GM10248 (cell line): Measurements from ENCODE around the gene CSNK1D.
A peak's percentile ranks its signal among the peaks of the same experiment; 100 is the strongest.

Source experiments
- CTCF ChIA-PET: fragments of 300-600 bp; sonication (Branson Sonifier 250); formaldehyde crosslinking; extraction: SDS; loops from one replicate; lab custom pipeline; 2021; ENCODE audit warnings: antibody characterized with exemption; lab: Yijun Ruan, JAX
- POLR2A ChIA-PET: fragments of 350-650 bp; sonication (Branson Sonifier 250); formaldehyde crosslinking; extraction: SDS; loops from one replicate; lab custom pipeline; 2020; ENCODE audit warnings: antibody characterized with exemption; lab: Yijun Ruan, JAX
- DNase-seq: peaks from one replicate; pipeline ENCODE4 v3.0.0; 2012; ENCODE audit errors: extremely low spot score
- TF ChIP-seq, protein P1 (sequence below): IDR thresholded peaks from 2 replicates; pipeline ENCODE4 v1.5.1; 2012; ENCODE audit warnings: mild to moderate bottlenecking, low read depth; ENCODE audit errors: extremely low read depth, missing control alignments, control extremely low read depth

CSNK1D gene

DNA sequence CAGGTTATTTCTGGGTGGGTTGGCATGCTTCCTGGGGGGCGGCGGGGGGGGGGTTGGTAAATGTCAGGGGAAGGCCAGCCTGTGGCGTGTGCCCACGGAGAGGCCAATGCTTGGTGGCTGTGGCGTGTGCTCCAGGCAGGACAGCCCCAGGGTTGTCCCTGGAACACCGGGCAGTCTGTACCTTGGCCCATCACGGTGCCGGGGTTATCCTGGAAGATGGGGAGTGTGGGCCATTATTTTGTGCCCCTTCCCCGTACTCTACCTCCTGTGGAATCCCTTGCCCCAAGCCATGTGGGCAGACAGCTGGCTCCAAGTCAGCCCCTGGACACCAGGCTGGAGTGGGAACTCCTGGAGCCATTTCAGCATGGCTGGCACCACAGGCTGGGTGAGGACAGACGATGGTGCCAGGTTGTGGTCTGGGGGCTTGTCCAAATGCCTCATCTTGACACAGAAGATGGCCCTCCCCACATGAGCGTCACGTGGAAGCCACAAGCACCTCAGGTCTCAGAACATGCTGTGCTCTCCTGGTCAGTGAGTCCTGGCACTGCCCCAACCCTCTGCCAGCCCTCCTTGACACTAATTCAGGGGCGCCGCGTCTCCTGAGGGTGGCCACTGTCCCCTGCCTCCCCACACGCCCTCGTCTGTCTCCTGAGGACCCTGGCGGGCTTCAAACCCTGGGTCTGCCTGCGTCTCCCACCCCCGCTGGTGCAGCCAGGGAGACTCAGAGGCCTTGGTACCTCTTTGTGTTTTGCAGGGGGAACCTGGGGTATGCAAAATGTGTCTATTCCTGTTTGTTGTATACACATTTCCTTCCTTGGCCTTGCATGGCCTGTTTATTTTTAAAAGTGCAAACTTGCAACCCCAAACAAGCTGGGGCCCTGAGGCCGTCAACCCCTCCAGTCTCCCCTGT lies 40.4 kb downstream of the CSNK1D start:
- no peak for DNase-seq
- POLR2A ChIA-PET = interaction anchor here (0.6 to 0.7 kb wide), 3 partner anchors 9 to 202 kb away, joined by 3 to 5 read pairs (median 4); no protein-coding TSS in a partner anchor
- CTCF ChIA-PET = no interaction called here
- TF ChIP-seq, protein P1, sequence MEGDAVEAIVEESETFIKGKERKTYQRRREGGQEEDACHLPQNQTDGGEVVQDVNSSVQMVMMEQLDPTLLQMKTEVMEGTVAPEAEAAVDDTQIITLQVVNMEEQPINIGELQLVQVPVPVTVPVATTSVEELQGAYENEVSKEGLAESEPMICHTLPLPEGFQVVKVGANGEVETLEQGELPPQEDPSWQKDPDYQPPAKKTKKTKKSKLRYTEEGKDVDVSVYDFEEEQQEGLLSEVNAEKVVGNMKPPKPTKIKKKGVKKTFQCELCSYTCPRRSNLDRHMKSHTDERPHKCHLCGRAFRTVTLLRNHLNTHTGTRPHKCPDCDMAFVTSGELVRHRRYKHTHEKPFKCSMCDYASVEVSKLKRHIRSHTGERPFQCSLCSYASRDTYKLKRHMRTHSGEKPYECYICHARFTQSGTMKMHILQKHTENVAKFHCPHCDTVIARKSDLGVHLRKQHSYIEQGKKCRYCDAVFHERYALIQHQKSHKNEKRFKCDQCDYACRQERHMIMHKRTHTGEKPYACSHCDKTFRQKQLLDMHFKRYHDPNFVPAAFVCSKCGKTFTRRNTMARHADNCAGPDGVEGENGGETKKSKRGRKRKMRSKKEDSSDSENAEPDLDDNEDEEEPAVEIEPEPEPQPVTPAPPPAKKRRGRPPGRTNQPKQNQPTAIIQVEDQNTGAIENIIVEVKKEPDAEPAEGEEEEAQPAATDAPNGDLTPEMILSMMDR = no peak

- CTCF ChIA-PET = no interaction called here
- no peak for DNase-seq
- POLR2A ChIA-PET = interaction anchor here (0.6 to 0.7 kb wide), 3 partner anchors 10 to 202 kb away, joined by 3 to 5 read pairs (median 4); no protein-coding TSS in a partner anchor
- TF ChIP-seq, protein P1 = no peak
These were observed 41.1 kb downstream of the CSNK1D start for GRCh38 chr17:82232322-82232820.

- no peak for DNase-seq
- ChIA-PET POLR2A (no interaction called here), CTCF (interaction anchor here (0.7 kb wide), 1 partner anchor 10 kb away, joined by 3 read pairs; no protein-coding TSS in a partner anchor)
These were observed 41.8 kb downstream of the CSNK1D start for GRCh38 chr17:82231562-82232321.

DNA sequence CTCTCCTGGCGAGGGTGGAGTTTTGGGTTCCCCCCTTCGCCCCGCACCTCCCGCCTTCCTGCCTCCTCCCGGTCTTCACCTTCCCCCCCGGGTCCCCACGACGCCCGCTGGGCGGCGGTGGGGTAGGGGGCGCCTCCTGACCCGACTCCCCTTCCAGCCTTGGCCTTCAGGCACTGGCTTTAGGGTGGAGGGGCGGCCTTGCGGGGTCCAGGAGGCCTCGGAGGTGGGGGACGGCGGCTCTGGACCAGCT lies 42.3 kb downstream of the CSNK1D start:
- ChIA-PET CTCF (interaction anchor here (0.7 kb wide), 1 partner anchor 11 kb away, joined by 3 read pairs; no protein-coding TSS in a partner anchor), POLR2A (no interaction called here)
- DNase-seq = no peak
- TF ChIP-seq, protein P1 = no peak

More at GRCh38 chr17:82231562-82232321, 41.8 kb downstream of the CSNK1D start:
- TF ChIP-seq, protein P1 = no peak

- TF ChIP-seq, protein P1 = peak; percentile 35
- DNase-seq = peak; percentile 86
- ChIA-PET CTCF (interaction anchor here (1.0 to 1.6 kb wide), 3 partner anchors 8 to 201 kb away, joined by 3 to 4 read pairs (median 3); no protein-coding TSS in a partner anchor), POLR2A (no interaction called here)
These were observed 42.7 kb downstream of the CSNK1D start for GRCh38 chr17:82230609-82231311.
